SK-N-SH (cell line): ENCODE results near the gene NAV2. TPM values are rescaled to one million over a fixed set of nuclear protein-coding genes. Genes with fewer than 3 reads are reported as not detected.

ENCODE experiments used
- CTCF ChIA-PET: fragments of 300-600, 350-600 bp; formaldehyde crosslinking; extraction: SDS; loops from one replicate; lab custom pipeline; 2021; lab: Yijun Ruan, JAX
- POLR2A ChIA-PET: fragments of 350-600 bp; sonication (Branson Sonifier 250); formaldehyde crosslinking; extraction: SDS; loops from one replicate; lab custom pipeline; 2020; ENCODE audit warnings: antibody characterized with exemption, inconsistent platforms; lab: Yijun Ruan, JAX
- DNase-seq: peaks from one replicate; pipeline ENCODE4 v3.0.0; 2012
- H2AFZ ChIP-seq: fragments of 200-600 bp; sonication (generic); 2 replicates; pipeline ENCODE4 v1.8.1; 2016; ENCODE audit warnings: antibody characterized with exemption, mild to moderate bottlenecking, low read depth
- H3F3A ChIP-seq: fragments of 200-600 bp; sonication (generic); replicated peaks from 2 replicates; pipeline ENCODE3; 2016; ENCODE audit warnings: antibody characterized with exemption, mild to moderate bottlenecking; ENCODE audit not compliant: insufficient read depth
- H3K27ac ChIP-seq, 2 experiments: fragments of 200-500 bp in 1 of 2; fragments of 200-600 bp in 1 of 2; sonication (Bioruptor generic) in 1 of 2; sonication (generic), shearing (Covaris generic) in 1 of 2; 2 replicates each; pipeline versions ENCODE4 v1.5.1 to v1.6.1; 2014 to 2016; ENCODE audit warnings: low read depth in 2 of 2, inconsistent platforms in 1 of 2, low read length in 1 of 2, mild to moderate bottlenecking in 1 of 2, mixed read lengths in 1 of 2
- H3K27me3 ChIP-seq: fragments of 200-600 bp; sonication (generic), shearing (Covaris generic); 2 replicates; pipeline ENCODE4 v1.6.1; 2016; ENCODE audit warnings: mixed run types; ENCODE audit not compliant: insufficient read depth
- H3K36me3 ChIP-seq, 2 experiments: fragments of 200-500 bp in 1 of 2; fragments of 200-600 bp in 1 of 2; sonication (Bioruptor generic) in 1 of 2; sonication (generic) in 1 of 2; replicated peaks in 1 of 2; 2 replicates each; pipeline versions ENCODE3 to v1.5.1; 2014 to 2016; ENCODE audit warnings: low read length in 1 of 2, mild to moderate bottlenecking in 1 of 2; ENCODE audit not compliant: insufficient read depth in 2 of 2, control insufficient read depth in 1 of 2
- H3K4me1 ChIP-seq, 2 experiments: fragments of 200-500 bp in 1 of 2; fragments of 200-600 bp in 1 of 2; sonication (Bioruptor generic) in 1 of 2; sonication (generic), shearing (Covaris generic) in 1 of 2; 2 replicates each; pipeline versions ENCODE4 v1.5.1 to v1.6.1; 2014 to 2016; ENCODE audit warnings: low read depth in 1 of 2, low read length in 1 of 2, mixed run types in 1 of 2; ENCODE audit not compliant: insufficient read depth in 2 of 2, control insufficient read depth in 1 of 2
- H3K4me2 ChIP-seq: fragments of 200-600 bp; sonication (generic), shearing (Covaris generic); 2 replicates; pipeline ENCODE4 v1.6.1; 2017; ENCODE audit warnings: mixed run types
- H3K4me3 ChIP-seq, 2 experiments: fragments of 200-500 bp in 1 of 2; fragments of 200-600 bp in 1 of 2; sonication (Bioruptor generic) in 1 of 2; sonication (generic), shearing (Covaris generic) in 1 of 2; 2 replicates each; pipeline versions ENCODE4 v1.5.1 to v1.8.1; 2014 to 2016; ENCODE audit warnings: low read depth in 2 of 2, inconsistent platforms in 1 of 2, low read length in 1 of 2, mild to moderate bottlenecking in 1 of 2, mixed read lengths in 1 of 2, moderate library complexity in 1 of 2
- H3K79me2 ChIP-seq: fragments of 200-600 bp; sonication (generic); 2 replicates; pipeline ENCODE4 v1.8.1; 2017; ENCODE audit warnings: mild to moderate bottlenecking; ENCODE audit not compliant: insufficient read depth
- H3K9ac ChIP-seq: fragments of 200-600 bp; sonication (generic); 2 replicates; pipeline ENCODE4 v1.6.1; 2017; ENCODE audit warnings: mixed run types
- H3K9me2 ChIP-seq: fragments of 200-600 bp; sonication (generic); 2 replicates; pipeline ENCODE4 v1.6.1; 2017; ENCODE audit warnings: mixed run types
- H3K9me3 ChIP-seq: fragments of 200-600 bp; sonication (generic); 2 replicates; pipeline ENCODE4 v1.6.1; 2017; ENCODE audit warnings: mixed run types, mild to moderate bottlenecking, moderate library complexity
- H4K20me1 ChIP-seq: fragments of 200-600 bp; sonication (generic); 2 replicates; pipeline ENCODE4 v1.6.1; 2017; ENCODE audit warnings: mild to moderate bottlenecking, mixed run types; ENCODE audit not compliant: insufficient read depth
- CHD2 ChIP-seq: fragments of 150-350 bp; IDR thresholded peaks from 2 replicates; pipeline ENCODE4 v1.6.1; 2018; ENCODE audit warnings: low read length; ENCODE audit not compliant: partially characterized antibody
- ELF1 ChIP-seq: IDR thresholded peaks from 2 replicates; pipeline ENCODE4 v1.4.0; 2012
- EP300 ChIP-seq, 2 experiments: IDR thresholded peaks; 2 replicates each; pipeline versions ENCODE4 v1.4.0 to v1.6.1; 2012; ENCODE audit warnings: borderline replicate concordance in 1 of 2, low read depth in 1 of 2, low read length in 1 of 2
- EZH2phosphoT487 ChIP-seq: fragments of 200-600 bp; sonication (generic); IDR thresholded peaks from 2 replicates; pipeline ENCODE4 v1.6.1; 2017; ENCODE audit warnings: low read depth, mixed run types, mild to moderate bottlenecking, antibody characterized with exemption, moderate library complexity, borderline replicate concordance
- FOSL2 ChIP-seq: IDR thresholded peaks from 2 replicates; pipeline ENCODE4 v1.4.0; 2012; ENCODE audit warnings: low read depth, mild to moderate bottlenecking, moderate library complexity, borderline replicate concordance
- FOXM1 ChIP-seq: IDR thresholded peaks from 2 replicates; pipeline ENCODE4 v1.4.0; 2012; ENCODE audit warnings: low read depth, mild to moderate bottlenecking
- GABPA ChIP-seq: IDR thresholded peaks from 2 replicates; pipeline ENCODE4 v1.4.0; 2012; ENCODE audit warnings: low read depth, mild to moderate bottlenecking
- JUND ChIP-seq: IDR thresholded peaks from 2 replicates; pipeline ENCODE4 v1.4.0; 2012
- MAX ChIP-seq: IDR thresholded peaks from 2 replicates; pipeline ENCODE4 v1.4.0; 2012; ENCODE audit warnings: low read depth
- MXI1 ChIP-seq: IDR thresholded peaks from 2 replicates; pipeline ENCODE4 v1.6.1; 2012; ENCODE audit warnings: mild to moderate bottlenecking, low read depth, low read length, improper control_type of control experiment
- POLR2AphosphoS5 ChIP-seq: IDR thresholded peaks from 2 replicates; pipeline ENCODE4 v1.6.1; 2012; ENCODE audit warnings: low read depth, low read length
- RAD21 ChIP-seq: IDR thresholded peaks from 2 replicates; pipeline ENCODE4 v1.6.1; 2012; ENCODE audit warnings: mild to moderate bottlenecking, low read length
- RFX5 ChIP-seq: IDR thresholded peaks from 2 replicates; pipeline ENCODE4 v1.6.1; 2012; ENCODE audit warnings: mild to moderate bottlenecking, improper control_type of control experiment, low read length
- RXRA ChIP-seq: IDR thresholded peaks from 2 replicates; pipeline ENCODE4 v1.4.0; 2012; ENCODE audit warnings: low read depth, mild to moderate bottlenecking, borderline replicate concordance
- SMC3 ChIP-seq: IDR thresholded peaks from 2 replicates; pipeline ENCODE4 v1.6.1; 2012; ENCODE audit warnings: low read depth, low read length, improper control_type of control experiment
- TEAD4 ChIP-seq: IDR thresholded peaks from 2 replicates; pipeline ENCODE4 v1.4.0; 2012; ENCODE audit warnings: mild to moderate bottlenecking, borderline replicate concordance; ENCODE audit not compliant: insufficient read depth
- USF1 ChIP-seq: IDR thresholded peaks from 2 replicates; pipeline ENCODE4 v1.4.0; 2012; ENCODE audit warnings: low read depth, borderline replicate concordance
- USF2 ChIP-seq: fragments of 150-350 bp; IDR thresholded peaks from 2 replicates; pipeline ENCODE4 v1.6.1; 2017; ENCODE audit warnings: antibody characterized with exemption, low read length, low read depth, borderline replicate concordance
- WGBS: methylation state at CpG from one replicate; pipeline ENCODE4 v1.1.6; 2017; ENCODE audit warnings: low lambda C conversion rate; 5-methylcytosine and 5-hydroxymethylcytosine counted together
- polyA plus RNA-seq, 3 experiments: library from polyadenylated mRNA; depleted of rRNA; stranded (reverse); fragments of >200 nt; gene quantifications; 2 replicates each; pipeline ENCODE4 v1.2.3, GENCODE V29; 2012
- TF ChIP-seq, protein P1 (sequence below): IDR thresholded peaks from 2 replicates; pipeline ENCODE4 v1.6.1; 2012; ENCODE audit warnings: mild to moderate bottlenecking, low read depth, low read length, moderate library complexity
- TF ChIP-seq, protein P2 (sequence below): fragments of 150-350 bp; IDR thresholded peaks from 2 replicates; pipeline ENCODE4 v1.6.1; 2016; ENCODE audit warnings: mild to moderate bottlenecking, low read depth, low read length

Gene NAV2
- polyA plus RNA-seq, 1 of the 3 experiments (the other 2 are of a cell fraction) = 26.2 TPM

DNA sequence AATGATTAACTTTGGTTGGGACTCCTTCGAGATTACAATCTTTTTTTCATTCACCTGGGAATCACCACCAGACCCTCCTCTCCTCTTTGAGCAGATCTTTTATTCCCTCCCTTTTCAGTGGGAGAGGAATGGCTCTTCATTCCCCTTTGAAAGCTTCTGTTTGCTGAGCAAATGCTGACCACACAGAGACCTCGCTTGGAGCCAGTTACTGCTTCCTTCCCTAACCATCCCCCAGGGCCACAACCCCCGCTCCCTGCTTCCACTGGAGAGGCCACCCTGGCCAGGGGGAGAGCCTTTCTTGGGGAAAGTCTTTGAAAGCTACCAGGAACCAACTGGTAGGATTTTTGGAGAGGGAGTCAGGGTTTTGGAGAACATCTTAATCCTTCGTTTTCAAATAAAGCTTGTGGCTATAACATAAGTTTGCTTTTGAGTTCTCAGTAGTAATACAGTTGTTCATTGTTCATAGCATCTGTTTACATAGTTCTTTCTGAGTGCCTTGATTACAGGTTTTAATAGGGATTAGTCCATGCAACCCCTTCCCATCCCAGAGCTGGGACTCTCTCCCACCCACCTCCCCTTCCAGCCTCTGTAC is 309.2 kb downstream of the NAV2 start:
- TF ChIP-seq POLR2AphosphoS5 = no peak
- TF ChIP-seq JUND = no peak
- TF ChIP-seq RAD21 = no peak
- no peak for TF ChIP-seq RXRA
- TF ChIP-seq FOXM1 = no peak
- no peak for TF ChIP-seq GABPA
- CTCF ChIA-PET = no interaction called here
- Histone ChIP-seq H3K4me3 (no peak overlapping the region), H3K9me2 (no peaks in the 10 kb centered on the region), H3K4me2 (peak overlapping the region; percentile 63), H3K9me3 (no peaks in the 10 kb centered on the region), H3K27me3 (no peaks in the 10 kb centered on the region), H3K27ac (peak overlapping the region in 1 of 2 experiments; percentile 53; a peak in 3 of 4 replicates), H3K4me1 (peaks cover 17 to 40% of the 10 kb centered on the region in 2 experiments), H4K20me1 (peaks cover 60% of the 10 kb centered on the region), H2AFZ (no peak overlapping the region), H3K79me2 (peaks cover 98% of the 10 kb centered on the region), H3K9ac (no peak overlapping the region), H3K36me3 (peaks cover 7 to 16% of the 10 kb centered on the region in 2 experiments), H3F3A (peaks cover 20% of the 10 kb centered on the region)
- 68% methylated on average over 4 of the region's 4 CpGs for WGBS
- DNase-seq = no peak
- POLR2A ChIA-PET = no interaction called here

- 50% methylated on average over 10 of the region's 10 CpGs for WGBS
- H3K4me1 ChIP-seq = peaks cover 17 to 45% of the 10 kb centered on the region in 2 experiments
- ChIA-PET CTCF (interaction anchor here (0.9 kb wide), 1 partner anchor 19 kb away, joined by 4 read pairs; no protein-coding TSS in a partner anchor), POLR2A (no interaction called here)
- H4K20me1 ChIP-seq = peaks cover 66% of the 10 kb centered on the region
- peaks cover 8 to 21% of the 10 kb centered on the region in 2 experiments for H3K36me3 ChIP-seq
- no peak overlapping the region for H2AFZ ChIP-seq
- DNase-seq = no peak
- H3F3A ChIP-seq = peaks cover 20% of the 10 kb centered on the region
- no peak overlapping the region; a peak in 1 of 4 replicates for H3K4me3 ChIP-seq
- peak overlapping the region; percentile 11; the same call in 1 of the 2 replicates for H3K9ac ChIP-seq
- no peaks in the 10 kb centered on the region for H3K27me3 ChIP-seq
- no peaks in the 10 kb centered on the region for H3K9me3 ChIP-seq
- H3K79me2 ChIP-seq = peaks cover 98% of the 10 kb centered on the region
- peak overlapping the region in 1 of 2 experiments; percentile 53; a peak in 3 of 4 replicates for H3K27ac ChIP-seq
- no peaks in the 10 kb centered on the region for H3K9me2 ChIP-seq
- H3K4me2 ChIP-seq = peak overlapping the region; percentile 63
- TF ChIP-seq EZH2phosphoT487 (no peak), EP300 (IDR thresholded peaks at IDR 0.05; ENCODE audit: borderline replicate concordance in 1 of 2, low read depth in 1 of 2, low read length in 1 of 2) (no peak), MAX (no peak), ELF1 (no peak), RFX5 (no peak), TEAD4 (no peak), FOXM1 (no peak), SMC3 (no peak), CHD2 (no peak), USF1 (no peak), MXI1 (no peak), JUND (no peak), FOSL2 (no peak), USF2 (no peak)
- TF ChIP-seq, protein P1, sequence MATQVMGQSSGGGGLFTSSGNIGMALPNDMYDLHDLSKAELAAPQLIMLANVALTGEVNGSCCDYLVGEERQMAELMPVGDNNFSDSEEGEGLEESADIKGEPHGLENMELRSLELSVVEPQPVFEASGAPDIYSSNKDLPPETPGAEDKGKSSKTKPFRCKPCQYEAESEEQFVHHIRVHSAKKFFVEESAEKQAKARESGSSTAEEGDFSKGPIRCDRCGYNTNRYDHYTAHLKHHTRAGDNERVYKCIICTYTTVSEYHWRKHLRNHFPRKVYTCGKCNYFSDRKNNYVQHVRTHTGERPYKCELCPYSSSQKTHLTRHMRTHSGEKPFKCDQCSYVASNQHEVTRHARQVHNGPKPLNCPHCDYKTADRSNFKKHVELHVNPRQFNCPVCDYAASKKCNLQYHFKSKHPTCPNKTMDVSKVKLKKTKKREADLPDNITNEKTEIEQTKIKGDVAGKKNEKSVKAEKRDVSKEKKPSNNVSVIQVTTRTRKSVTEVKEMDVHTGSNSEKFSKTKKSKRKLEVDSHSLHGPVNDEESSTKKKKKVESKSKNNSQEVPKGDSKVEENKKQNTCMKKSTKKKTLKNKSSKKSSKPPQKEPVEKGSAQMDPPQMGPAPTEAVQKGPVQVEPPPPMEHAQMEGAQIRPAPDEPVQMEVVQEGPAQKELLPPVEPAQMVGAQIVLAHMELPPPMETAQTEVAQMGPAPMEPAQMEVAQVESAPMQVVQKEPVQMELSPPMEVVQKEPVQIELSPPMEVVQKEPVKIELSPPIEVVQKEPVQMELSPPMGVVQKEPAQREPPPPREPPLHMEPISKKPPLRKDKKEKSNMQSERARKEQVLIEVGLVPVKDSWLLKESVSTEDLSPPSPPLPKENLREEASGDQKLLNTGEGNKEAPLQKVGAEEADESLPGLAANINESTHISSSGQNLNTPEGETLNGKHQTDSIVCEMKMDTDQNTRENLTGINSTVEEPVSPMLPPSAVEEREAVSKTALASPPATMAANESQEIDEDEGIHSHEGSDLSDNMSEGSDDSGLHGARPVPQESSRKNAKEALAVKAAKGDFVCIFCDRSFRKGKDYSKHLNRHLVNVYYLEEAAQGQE = no peak
- TF ChIP-seq, protein P2, sequence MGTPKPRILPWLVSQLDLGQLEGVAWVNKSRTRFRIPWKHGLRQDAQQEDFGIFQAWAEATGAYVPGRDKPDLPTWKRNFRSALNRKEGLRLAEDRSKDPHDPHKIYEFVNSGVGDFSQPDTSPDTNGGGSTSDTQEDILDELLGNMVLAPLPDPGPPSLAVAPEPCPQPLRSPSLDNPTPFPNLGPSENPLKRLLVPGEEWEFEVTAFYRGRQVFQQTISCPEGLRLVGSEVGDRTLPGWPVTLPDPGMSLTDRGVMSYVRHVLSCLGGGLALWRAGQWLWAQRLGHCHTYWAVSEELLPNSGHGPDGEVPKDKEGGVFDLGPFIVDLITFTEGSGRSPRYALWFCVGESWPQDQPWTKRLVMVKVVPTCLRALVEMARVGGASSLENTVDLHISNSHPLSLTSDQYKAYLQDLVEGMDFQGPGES = no peak
These were observed 309.9 kb downstream of the NAV2 start for GRCh38 chr11:20022363-20023081.
